GM12878 (cell line): Measurements from ENCODE around the gene EPHA7. TPM values are rescaled to one million over a fixed set of nuclear protein-coding genes. Genes with fewer than 3 reads are reported as not detected.

ENCODE experiments used
- ATAC-seq: fragments of 200-7000 bp; cut with Tn5 transposase; 3 replicates; pipeline ENCODE4 v1.9.1; 2020; ENCODE audit warnings: mild to moderate bottlenecking, moderate library complexity
- BruUV-seq: library from RNA; stranded (reverse); fragments of 400-500 nt; replicated peaks from 2 replicates; lab custom pipeline; 2021; lab: Mats Ljungman, UMichigan
- CTCF ChIA-PET: fragments of 300-600 bp; sonication (Branson Sonifier 250); formaldehyde crosslinking; extraction: SDS; loops from one replicate; lab custom pipeline; 2021; ENCODE audit warnings: inconsistent platforms; lab: Yijun Ruan, JAX
- POLR2A ChIA-PET: fragments of 350-600 bp; formaldehyde crosslinking; extraction: SDS; loops from one replicate; lab custom pipeline; 2021; ENCODE audit warnings: inconsistent platforms; lab: Charles Lee
- RAD21 ChIA-PET: fragments of 300-600 bp; sonication (Branson Sonifier 250); formaldehyde crosslinking; loops from one replicate; lab custom pipeline; 2023; ENCODE audit warnings: antibody characterized with exemption; ENCODE audit not compliant: unreplicated experiment; lab: Charles Lee
- SMC1A ChIA-PET: fragments of 300-600 bp; sonication (Branson Sonifier 250); formaldehyde crosslinking; loops from one replicate; lab custom pipeline; 2023; ENCODE audit not compliant: unreplicated experiment, uncharacterized antibody; lab: Charles Lee
- DNase-seq: peaks from one replicate; pipeline ENCODE4 v3.0.0-alpha.2; 2011; ENCODE audit warnings: low read depth, low spot score
- FAIRE-seq: peaks from 3 replicates; lab custom pipeline; 2011; peaks lifted over from hg19 to GRCh38; lab: Jason Lieb, UNC
- H2AFZ ChIP-seq: 2 replicates; pipeline ENCODE4 v1.6.0; 2011; ENCODE audit warnings: low read depth, low read length, control low read depth; ENCODE audit not compliant: control insufficient read depth
- H3K27ac ChIP-seq: 2 replicates; pipeline ENCODE4 v1.5.1; 2011; ENCODE audit warnings: control low read depth; ENCODE audit not compliant: control insufficient read depth, insufficient read depth
- H3K27me3 ChIP-seq, 2 experiments: replicated peaks in 1 of 2; 2 replicates each; pipeline versions ENCODE4 v1.6.0 to v1.6.1; 2011; ENCODE audit warnings: low read length in 1 of 2; ENCODE audit not compliant: control insufficient read depth in 2 of 2, insufficient read depth in 2 of 2
- H3K36me3 ChIP-seq, 2 experiments: 2 replicates each; pipeline ENCODE4 v1.5.1; 2011; ENCODE audit warnings: low read length in 1 of 2; ENCODE audit not compliant: control insufficient read depth in 2 of 2, insufficient read depth in 2 of 2
- H3K4me1 ChIP-seq: 2 replicates; pipeline ENCODE4 v1.6.1; 2011; ENCODE audit warnings: mild to moderate bottlenecking, low read length, moderate library complexity, mixed read lengths; ENCODE audit not compliant: control insufficient read depth, insufficient read depth
- H3K4me2 ChIP-seq: 2 replicates; pipeline ENCODE4 v1.6.0; 2011; ENCODE audit warnings: control low read depth; ENCODE audit not compliant: control insufficient read depth, insufficient read depth
- H3K4me3 ChIP-seq: fragments of 200-600 bp; sonication (generic); 2 replicates; pipeline ENCODE4 v1.5.1; 2016
- H3K79me2 ChIP-seq: 2 replicates; pipeline ENCODE4 v1.6.0; 2011; ENCODE audit warnings: low read length; ENCODE audit not compliant: control insufficient read depth, insufficient read depth
- H3K9ac ChIP-seq: 2 replicates; pipeline ENCODE4 v1.8.0; 2011; ENCODE audit warnings: low read length, control low read depth, mixed read lengths; ENCODE audit not compliant: control insufficient read depth, insufficient read depth
- H3K9me3 ChIP-seq: replicated peaks from 3 replicates; pipeline ENCODE4 v1.5.1; 2011; ENCODE audit warnings: mild to moderate bottlenecking, low read length; ENCODE audit not compliant: control insufficient read depth, insufficient read depth
- H4K20me1 ChIP-seq: 2 replicates; pipeline ENCODE4 v1.6.0; 2011; ENCODE audit not compliant: control insufficient read depth, insufficient read depth
- HDGF ChIP-seq: fragments of 450-650 bp; IDR thresholded peaks from 2 replicates; pipeline ENCODE4 v1.6.1; 2016; ENCODE audit warnings: antibody characterized with exemption
- MEF2B ChIP-seq: fragments of 450-650 bp; IDR thresholded peaks from 2 replicates; pipeline ENCODE4 v1.6.1; 2018; ENCODE audit warnings: mild to moderate bottlenecking, moderate library complexity; ENCODE audit not compliant: partially characterized antibody, poor library complexity, severe bottlenecking
- MYC ChIP-seq: IDR thresholded peaks from 2 replicates; pipeline ENCODE4 v1.6.1; 2011; ENCODE audit warnings: mild to moderate bottlenecking, low read length, moderate library complexity, inconsistent platforms; ENCODE audit not compliant: insufficient read depth, insufficient replicate concordance, insufficient read length, severe bottlenecking
- NFIC ChIP-seq: IDR thresholded peaks from 2 replicates; pipeline ENCODE4 v1.6.1; 2012; ENCODE audit warnings: low read depth, mild to moderate bottlenecking, inconsistent platforms, low read length, moderate library complexity
- POLR2A ChIP-seq: IDR thresholded peaks from 2 replicates; pipeline ENCODE4 v1.6.1; 2011; ENCODE audit warnings: low read depth, mild to moderate bottlenecking, low read length
- SMARCA5 ChIP-seq: fragments of 450-650 bp; IDR thresholded peaks from 2 replicates; pipeline ENCODE4 v1.6.1; 2017; ENCODE audit warnings: mild to moderate bottlenecking
- SMC3 ChIP-seq: IDR thresholded peaks from 2 replicates; pipeline ENCODE4 v1.6.1; 2011; ENCODE audit warnings: low read length, improper control_type of control experiment, borderline replicate concordance
- WGBS: methylation state at CpG from one replicate; pipeline ENCODE4 v1.1.6; 2016; ENCODE audit warnings: low lambda C conversion rate; ENCODE audit not compliant: insufficient replicate concordance, insufficient coverage; ENCODE audit errors: missing lambda C conversion rate; 5-methylcytosine and 5-hydroxymethylcytosine counted together
- in situ Hi-C: fragments of 300-500 bp; cut with MboI; formaldehyde crosslinking; loops from 9 replicates; pipeline ENCODE4 v1.14.3; 2018; ENCODE audit warnings: mixed read lengths
- intact Hi-C: fragments of 100-400 bp; cut with micrococcal nuclease; formaldehyde crosslinking; loops from one replicate; pipeline ENCODE4 v1.14.2; 2022; ENCODE audit not compliant: unreplicated experiment
- polyA plus RNA-seq, 11 experiments: library from polyadenylated mRNA; depleted of rRNA in 4 of 11; unstranded in 6 of 11; stranded (reverse) in 5 of 11; fragments of >200 nt; fragmentation: Nextera tagmentation in 4 of 11; fragmentation: Illumina TruSeq in 1 of 11; extraction: Ambion mirVana in 4 of 11; extraction: Trizol in 1 of 11; gene quantifications; 1 replicate in 1 of 11; 2 replicates in 10 of 11; pipeline versions ENCODE4 v1.2.1 to v1.2.3, GENCODE V29; 2011 to 2016; ENCODE audit warnings: inconsistent platforms in 2 of 11, missing spikeins in 2 of 11, low read depth in 1 of 11
- total RNA-seq, 4 experiments: library from RNA; depleted of rRNA in 3 of 4; stranded (reverse); fragments of >200 nt in 3 of 4; fragmentation: Illumina TruSeq in 1 of 4; extraction: Trizol in 1 of 4; gene quantifications; 2 replicates each; pipeline versions ENCODE4 v1.2.1 to v1.2.3, GENCODE V29; 2013 to 2021
- TF ChIP-seq, protein P1 (sequence below): fragments of 150-350 bp; IDR thresholded peaks from 2 replicates; pipeline ENCODE4 v1.6.1; 2014; ENCODE audit warnings: mild to moderate bottlenecking, low read depth, low read length
- TF ChIP-seq, protein P2 (sequence below): IDR thresholded peaks from 2 replicates; pipeline ENCODE4 v1.6.1; 2012; ENCODE audit warnings: low read depth, low read length, improper control_type of control experiment
- TF ChIP-seq, protein P3 (sequence below): fragments of 450-650 bp; IDR thresholded peaks from 2 replicates; pipeline ENCODE4 v1.6.1; 2017; ENCODE audit warnings: mild to moderate bottlenecking, moderate library complexity

The EPHA7 gene
- total and polyA plus RNA-seq, 10 of the 15 experiments (the other 5 are each of a cell fraction or from before 2014, with no cell fraction given): not detected

DNA sequence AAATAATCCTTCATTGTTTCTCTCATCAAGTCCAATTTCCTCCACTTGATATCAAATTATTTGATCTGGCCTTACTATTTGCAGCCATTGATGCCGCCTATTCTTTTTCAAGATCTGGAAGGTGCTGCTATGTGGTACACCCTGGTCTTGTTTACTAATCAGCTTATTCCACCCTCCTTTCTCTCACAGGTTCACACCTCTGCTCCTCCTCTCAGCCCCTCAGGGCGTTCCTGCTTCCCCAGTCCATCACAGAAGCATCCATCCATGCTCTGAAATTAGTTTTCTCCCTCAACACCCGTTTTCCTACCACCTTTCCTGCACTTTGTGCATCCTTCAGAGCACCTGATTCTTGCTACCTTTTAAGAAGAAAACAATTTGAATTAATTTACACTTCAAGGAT, 183.6 kb downstream of the EPHA7 start:
- no peak overlapping the region for H3K27ac ChIP-seq
- H3K4me1 ChIP-seq: no peaks in the 10 kb centered on the region
- no peak overlapping the region for H3K4me2 ChIP-seq
- ChIA-PET POLR2A (no interaction called here), SMC1A (no interaction called here), CTCF (no interaction called here), RAD21 (no interaction called here)
- H3K36me3 ChIP-seq: no peaks in the 10 kb centered on the region
- intact Hi-C loops (no loop called here), in situ Hi-C loops (no loop called here)
- BruUV-seq: no TSS peak
- no peak overlapping the region for H2AFZ ChIP-seq
- DNase-seq: no peak
- no peaks in the 10 kb centered on the region for H3K79me2 ChIP-seq
- no peak for ATAC-seq
- no peak overlapping the region for H3K4me3 ChIP-seq
- no peaks in the 10 kb centered on the region for H4K20me1 ChIP-seq
- no peaks in the 10 kb centered on the region for H3K9me3 ChIP-seq
- no peaks in the 10 kb centered on the region for H3K27me3 ChIP-seq
- TF ChIP-seq NFIC (no peak), SMC3 (no peak), POLR2A (no peak), MEF2B (no peak), MYC (no peak), HDGF (no peak), SMARCA5 (no peak)
- TF ChIP-seq, protein P1, sequence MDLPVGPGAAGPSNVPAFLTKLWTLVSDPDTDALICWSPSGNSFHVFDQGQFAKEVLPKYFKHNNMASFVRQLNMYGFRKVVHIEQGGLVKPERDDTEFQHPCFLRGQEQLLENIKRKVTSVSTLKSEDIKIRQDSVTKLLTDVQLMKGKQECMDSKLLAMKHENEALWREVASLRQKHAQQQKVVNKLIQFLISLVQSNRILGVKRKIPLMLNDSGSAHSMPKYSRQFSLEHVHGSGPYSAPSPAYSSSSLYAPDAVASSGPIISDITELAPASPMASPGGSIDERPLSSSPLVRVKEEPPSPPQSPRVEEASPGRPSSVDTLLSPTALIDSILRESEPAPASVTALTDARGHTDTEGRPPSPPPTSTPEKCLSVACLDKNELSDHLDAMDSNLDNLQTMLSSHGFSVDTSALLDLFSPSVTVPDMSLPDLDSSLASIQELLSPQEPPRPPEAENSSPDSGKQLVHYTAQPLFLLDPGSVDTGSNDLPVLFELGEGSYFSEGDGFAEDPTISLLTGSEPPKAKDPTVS: no peak
- TF ChIP-seq, protein P2, sequence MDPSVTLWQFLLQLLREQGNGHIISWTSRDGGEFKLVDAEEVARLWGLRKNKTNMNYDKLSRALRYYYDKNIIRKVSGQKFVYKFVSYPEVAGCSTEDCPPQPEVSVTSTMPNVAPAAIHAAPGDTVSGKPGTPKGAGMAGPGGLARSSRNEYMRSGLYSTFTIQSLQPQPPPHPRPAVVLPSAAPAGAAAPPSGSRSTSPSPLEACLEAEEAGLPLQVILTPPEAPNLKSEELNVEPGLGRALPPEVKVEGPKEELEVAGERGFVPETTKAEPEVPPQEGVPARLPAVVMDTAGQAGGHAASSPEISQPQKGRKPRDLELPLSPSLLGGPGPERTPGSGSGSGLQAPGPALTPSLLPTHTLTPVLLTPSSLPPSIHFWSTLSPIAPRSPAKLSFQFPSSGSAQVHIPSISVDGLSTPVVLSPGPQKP: no peak
- TF ChIP-seq, protein P3, sequence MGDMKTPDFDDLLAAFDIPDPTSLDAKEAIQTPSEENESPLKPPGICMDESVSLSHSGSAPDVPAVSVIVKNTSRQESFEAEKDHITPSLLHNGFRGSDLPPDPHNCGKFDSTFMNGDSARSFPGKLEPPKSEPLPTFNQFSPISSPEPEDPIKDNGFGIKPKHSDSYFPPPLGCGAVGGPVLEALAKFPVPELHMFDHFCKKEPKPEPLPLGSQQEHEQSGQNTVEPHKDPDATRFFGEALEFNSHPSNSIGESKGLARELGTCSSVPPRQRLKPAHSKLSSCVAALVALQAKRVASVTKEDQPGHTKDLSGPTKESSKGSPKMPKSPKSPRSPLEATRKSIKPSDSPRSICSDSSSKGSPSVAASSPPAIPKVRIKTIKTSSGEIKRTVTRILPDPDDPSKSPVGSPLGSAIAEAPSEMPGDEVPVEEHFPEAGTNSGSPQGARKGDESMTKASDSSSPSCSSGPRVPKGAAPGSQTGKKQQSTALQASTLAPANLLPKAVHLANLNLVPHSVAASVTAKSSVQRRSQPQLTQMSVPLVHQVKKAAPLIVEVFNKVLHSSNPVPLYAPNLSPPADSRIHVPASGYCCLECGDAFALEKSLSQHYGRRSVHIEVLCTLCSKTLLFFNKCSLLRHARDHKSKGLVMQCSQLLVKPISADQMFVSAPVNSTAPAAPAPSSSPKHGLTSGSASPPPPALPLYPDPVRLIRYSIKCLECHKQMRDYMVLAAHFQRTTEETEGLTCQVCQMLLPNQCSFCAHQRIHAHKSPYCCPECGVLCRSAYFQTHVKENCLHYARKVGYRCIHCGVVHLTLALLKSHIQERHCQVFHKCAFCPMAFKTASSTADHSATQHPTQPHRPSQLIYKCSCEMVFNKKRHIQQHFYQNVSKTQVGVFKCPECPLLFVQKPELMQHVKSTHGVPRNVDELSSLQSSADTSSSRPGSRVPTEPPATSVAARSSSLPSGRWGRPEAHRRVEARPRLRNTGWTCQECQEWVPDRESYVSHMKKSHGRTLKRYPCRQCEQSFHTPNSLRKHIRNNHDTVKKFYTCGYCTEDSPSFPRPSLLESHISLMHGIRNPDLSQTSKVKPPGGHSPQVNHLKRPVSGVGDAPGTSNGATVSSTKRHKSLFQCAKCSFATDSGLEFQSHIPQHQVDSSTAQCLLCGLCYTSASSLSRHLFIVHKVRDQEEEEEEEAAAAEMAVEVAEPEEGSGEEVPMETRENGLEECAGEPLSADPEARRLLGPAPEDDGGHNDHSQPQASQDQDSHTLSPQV: no peak
- H3K9ac ChIP-seq: no peak overlapping the region
- no peak for FAIRE-seq
- WGBS: 29% methylated on average over 3 of the region's 3 CpGs
